Limb (tissue), 2 donors: ENCODE data around the gene AGAP3.
"Not testable (repeated sequence)": the region's sequence is repeated elsewhere in the genome, so short reads cannot be mapped to it uniquely, and the experiment has no call there.

Experiments
- DNase-seq, 2 donors: peaks; one replicate each; pipeline ENCODE4 v3.0.0-alpha.2; 2016; ENCODE audit errors: extremely low spot score in 2 of 2

AGAP3 gene

DNA sequence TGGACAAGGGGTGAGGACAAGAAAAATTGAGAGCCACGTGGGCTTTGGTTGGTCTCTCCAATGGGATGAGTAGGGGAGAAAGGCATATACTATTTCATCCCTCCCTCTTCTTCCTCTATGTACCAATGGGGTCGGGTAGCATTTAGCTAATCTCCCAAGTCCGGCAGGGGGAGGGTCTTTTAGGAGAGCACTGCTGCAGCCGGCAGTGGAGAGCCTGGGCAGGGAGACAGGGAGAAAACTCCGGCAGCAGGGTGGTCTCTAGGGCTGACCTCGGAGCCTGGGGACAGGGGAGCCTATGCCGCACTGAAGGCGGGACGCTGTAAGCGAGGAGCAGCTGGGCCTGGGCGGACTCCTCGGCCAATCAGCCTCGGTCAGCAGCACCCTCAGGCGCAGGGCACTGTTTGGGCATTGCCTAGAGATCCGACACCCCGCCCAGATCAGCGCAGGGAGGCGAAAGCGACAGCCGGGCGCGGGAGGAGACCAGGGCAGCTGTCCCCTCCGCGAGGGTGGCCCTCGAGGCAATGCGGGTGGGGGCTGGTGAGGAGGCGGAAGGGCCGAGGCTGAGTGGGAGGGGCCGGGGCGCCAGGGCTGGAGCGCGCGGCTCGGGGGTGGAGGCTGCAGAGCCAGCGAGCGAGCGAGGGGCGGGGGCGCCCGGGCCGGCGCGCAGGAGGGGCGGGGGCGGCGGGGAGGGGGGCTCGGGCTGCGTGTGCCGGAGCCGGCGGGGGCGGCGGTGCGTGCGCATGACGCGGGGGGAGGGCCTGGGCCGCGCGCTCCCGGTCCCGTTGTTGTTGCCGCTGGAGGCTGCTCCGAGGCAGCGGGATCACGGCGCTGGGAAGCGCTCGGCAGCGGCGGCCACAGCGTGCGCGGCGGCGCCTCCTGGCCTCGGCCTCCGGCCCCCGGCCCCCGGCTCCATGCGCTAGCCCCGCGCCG, at the start of gene AGAP3:
TSS of gene AGAP3 (plus strand) at position 785 of the 930 bp plus-strand sequence. CDS start 267 bp downstream, outside the sequence.
- DNase-seq, result peak; percentile 78 to 92

DNA sequence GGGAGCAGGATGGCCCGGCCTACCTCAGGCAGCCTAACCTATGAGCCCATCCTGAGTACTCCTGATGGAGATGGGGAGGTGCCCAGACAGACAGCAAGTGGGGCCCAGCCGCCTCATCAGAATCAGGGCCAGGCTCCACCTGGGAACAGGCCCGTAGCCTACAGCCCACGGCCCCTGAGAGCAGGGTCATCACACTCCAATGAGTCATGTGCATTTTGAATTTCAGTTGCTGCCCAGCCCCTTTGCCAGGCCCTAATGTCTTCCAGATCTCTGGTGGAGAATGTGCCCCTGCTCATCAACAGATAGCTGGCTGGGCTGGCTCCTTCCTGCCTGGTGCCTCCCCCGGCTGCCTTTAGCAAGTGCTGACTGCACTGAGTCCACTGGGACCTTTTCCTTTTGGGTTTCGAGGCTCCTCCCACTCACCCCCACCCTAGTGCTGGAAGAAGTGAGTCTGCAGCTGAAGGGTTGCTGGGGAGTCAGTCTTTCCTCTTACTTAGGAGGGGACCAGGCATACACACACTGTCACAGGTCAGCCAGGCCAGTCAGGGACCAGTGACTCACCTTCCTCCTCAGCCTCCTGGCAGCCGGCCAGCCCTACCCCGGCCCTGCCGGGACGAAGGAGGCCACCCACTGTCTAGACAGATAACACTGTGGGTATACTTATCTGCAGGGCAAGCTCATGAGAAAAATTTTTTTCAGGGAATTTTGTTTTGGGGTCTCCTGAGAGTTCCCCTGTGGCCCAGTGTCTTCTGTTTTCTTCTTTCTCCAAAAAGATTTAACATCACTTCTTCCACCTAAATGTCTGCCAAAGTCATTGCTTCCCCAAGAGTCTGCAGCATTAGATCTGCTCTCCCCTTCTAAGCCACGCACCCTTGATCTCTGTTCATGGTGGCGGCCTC, 47.1 kb upstream of the AGAP3 start:
- DNase-seq, result no peak

DNA sequence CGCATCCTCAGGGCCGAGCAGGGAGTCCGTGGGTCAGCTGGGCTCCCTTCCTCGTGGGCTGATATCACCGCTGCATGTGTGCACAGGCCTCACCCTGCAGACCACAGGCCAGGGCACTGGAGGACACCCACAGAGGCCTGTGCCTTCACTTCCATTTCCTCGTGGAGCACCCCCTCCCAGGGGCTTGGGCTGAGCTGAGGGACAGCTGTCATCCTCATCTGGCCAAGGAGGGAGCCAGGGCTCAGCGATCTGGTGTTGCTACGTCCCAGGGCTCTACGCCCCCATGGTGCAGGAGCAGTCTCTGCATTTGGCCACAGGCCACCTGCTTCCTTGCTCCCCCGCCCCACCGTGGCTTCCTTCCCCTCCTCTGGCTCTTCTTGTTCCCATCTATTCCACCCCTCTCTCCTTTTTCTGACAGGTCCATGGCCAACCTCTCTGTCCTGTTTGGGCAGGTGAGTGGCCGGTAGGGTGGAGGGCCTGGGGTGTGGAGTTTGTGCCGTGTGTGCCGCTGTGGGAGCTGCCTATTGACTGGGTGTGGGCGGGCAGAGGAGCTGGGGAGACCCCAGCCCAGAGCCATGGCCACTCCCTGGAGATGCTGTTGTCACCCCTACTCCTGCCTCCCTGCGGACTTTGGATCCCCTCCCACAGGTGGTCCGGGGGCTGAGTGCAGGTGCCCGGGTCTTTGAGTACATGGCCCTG, 46.3 kb upstream of the AGAP3 start:
- DNase-seq, result no peak

- no peak for DNase-seq
Measured at GRCh38 chr7:151040616-151041375, 45.5 kb upstream of the AGAP3 start.

DNA sequence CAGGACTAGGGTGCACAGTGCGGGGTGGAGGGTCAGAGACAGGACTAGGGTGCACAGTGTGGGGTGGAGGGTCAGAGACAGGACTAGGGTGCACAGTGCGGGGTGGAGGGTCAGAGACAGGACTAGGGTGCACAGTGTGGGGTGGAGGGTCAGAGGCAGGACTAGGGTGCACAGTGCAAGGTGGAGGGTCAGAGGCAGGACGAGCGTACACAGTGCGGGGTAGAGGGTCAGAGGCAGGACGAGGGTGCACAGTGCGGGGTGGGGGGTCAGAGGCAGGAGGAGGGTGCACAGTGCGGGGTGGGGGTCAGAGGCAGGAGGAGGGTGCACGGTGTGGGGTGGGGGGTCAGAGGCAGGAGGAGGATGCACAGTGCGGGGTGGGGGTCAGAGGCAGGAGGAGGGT, 42.8 kb upstream of the AGAP3 start:
- DNase-seq, result not testable (repeated sequence)

GRCh38 chr7:151043959-151044358, 42.3 kb upstream of the AGAP3 start:
- DNase-seq, result no peak

- no peak for DNase-seq
Measured at GRCh38 chr7:151045262-151045661, 41.0 kb upstream of the AGAP3 start.

DNA sequence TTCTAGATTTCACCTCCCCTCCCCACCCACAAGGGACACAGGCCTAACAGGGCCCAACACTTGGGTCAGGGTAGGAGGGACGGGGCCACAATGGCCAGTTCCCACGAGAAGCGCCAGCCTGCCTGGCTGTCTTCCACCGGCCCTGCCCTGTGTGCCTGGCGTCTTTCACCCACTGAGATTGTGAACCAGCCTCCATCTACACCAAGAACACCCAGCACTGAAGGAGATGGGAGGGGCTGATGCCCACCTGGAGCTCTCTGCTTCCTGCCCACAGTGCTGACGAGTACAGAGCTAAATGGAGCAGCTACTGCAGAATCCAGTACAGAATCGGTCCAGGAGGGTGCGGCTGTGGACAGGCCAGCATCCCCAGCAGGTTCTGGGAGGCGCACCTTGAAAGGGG, 40.3 kb upstream of the AGAP3 start:
- no peak for DNase-seq

DNA sequence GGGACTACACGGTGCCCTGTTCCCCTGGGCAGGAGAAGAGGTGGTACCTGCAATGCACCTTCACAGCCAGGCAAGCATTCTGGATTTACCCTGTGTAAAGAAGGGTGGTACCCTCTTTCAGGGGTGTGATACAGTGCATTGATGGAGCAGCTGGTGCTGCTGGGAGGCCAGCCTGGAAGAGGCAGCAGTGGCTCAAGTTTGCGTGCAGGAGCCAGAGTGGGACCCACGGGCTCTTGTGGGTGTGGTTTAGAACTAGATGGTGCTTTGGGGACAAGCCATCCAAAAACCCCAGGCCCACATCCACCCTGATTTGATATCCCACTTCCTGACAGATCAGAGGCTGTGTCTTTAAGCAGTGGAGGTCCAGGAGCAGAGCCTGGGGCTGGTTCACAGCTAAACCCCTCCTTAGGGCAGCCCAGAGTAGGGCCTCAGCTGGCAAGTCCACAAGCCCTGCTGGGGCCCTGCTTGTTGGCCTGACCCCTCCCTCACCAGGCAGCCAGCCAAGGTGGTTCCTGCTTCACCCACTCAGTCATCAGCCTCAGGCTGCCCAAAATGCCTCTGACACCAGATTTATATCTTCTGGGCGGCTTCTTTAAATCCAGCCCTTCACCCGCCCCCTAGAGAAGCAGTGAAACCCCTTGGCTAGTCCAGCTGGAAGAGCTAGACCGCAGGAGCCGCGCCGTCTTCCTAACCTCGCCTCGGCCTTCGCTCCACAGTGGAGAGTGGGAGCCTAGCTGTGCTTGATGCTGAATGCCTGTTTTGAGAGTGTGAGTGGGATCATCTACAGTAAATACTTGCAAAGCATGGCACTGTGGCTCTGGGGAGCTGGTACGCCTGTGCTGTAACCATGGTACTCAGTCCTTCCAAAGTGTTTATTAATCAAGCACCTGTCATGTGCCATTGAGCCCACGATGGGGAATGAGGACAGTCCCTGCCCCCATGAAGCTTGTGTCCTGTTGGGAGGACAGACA, 39.4 kb upstream of the AGAP3 start:
- DNase-seq, result peak in 1 of 2 donors; percentile 76

- DNase-seq, result no peak
Measured at GRCh38 chr7:151047976-151048815, 38.1 kb upstream of the AGAP3 start, which contains the start of gene ASIC3. ASIC3 (plus strand) TSS chr7:151048531; CDS start chr7:151048886, 355 bp downstream.

DNA sequence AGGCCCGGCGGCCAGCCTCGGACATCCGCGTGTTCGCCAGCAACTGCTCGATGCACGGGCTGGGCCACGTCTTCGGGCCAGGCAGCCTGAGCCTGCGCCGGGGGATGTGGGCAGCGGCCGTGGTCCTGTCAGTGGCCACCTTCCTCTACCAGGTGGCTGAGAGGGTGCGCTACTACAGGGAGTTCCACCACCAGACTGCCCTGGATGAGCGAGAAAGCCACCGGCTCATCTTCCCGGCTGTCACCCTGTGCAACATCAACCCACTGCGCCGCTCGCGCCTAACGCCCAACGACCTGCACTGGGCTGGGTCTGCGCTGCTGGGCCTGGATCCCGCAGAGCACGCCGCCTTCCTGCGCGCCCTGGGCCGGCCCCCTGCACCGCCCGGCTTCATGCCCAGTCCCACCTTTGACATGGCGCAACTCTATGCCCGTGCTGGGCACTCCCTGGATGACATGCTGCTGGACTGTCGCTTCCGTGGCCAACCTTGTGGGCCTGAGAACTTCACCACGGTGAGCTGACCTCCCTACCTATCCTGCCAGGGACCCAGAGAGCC, 37.3 kb upstream of the AGAP3 start:
- DNase-seq, result no peak

- peak in 1 of 2 donors; percentile 85 for DNase-seq
Measured at GRCh38 chr7:151051108-151051507, 35.2 kb upstream of the AGAP3 start.

GRCh38 chr7:151053096-151053495, 33.2 kb upstream of the AGAP3 start:
- DNase-seq, result no peak

GRCh38 chr7:151053751-151054150, 32.5 kb upstream of the AGAP3 start:
- no peak for DNase-seq

- no peak for DNase-seq
Measured at GRCh38 chr7:151056283-151056665, 30.0 kb upstream of the AGAP3 start.

- DNase-seq, result no peak
Measured at GRCh38 chr7:151056666-151057505, 29.4 kb upstream of the AGAP3 start.

DNA sequence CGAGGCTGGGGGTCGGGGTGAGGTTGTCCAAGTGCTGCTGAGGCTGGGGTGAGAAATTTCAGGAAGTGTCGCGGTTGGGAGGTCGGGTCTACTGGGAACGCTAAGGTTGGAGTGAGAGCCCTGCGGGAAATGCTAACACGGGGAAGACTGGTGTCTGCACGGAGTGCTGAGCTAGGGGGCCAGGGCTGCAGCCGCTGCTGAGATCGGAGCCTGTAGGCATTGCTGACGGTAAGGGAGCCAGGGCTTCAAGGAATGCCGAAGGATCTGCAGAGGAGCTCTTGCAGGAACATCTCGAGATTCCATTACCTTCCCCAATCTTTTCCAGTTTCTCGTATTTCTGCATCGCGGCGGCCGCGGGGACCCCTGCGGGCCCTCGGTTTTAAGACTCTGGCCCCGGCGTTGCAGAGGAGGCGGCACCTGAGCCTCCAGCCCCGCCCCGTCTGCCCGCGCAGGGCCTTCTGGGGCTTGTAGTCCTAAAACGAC, 28.7 kb upstream of the AGAP3 start, which contains the start of gene CDK5:
TSS of gene CDK5 (minus strand) at position 392 of the 483 bp plus-strand sequence. CDS start at position 343, 49 bp downstream.
- DNase-seq, result peak in 1 of 2 donors; percentile 49
